NCI-H1930 (cell line): Measurements from ENCODE around the gene DOLPP1.
A peak's percentile ranks its signal among the peaks of the same experiment; 100 is the strongest.
"Not testable (repeated sequence)": the region's sequence is repeated elsewhere in the genome, so short reads cannot be mapped to it uniquely, and the experiment has no call there.

Experiments
- DNase-seq, 2 experiments: peaks; one replicate each; lab custom pipeline; 2025; lab: John Stamatoyannopoulos, UW

DOLPP1 gene

GRCh38 chr9:129080601-129081387, at the start of gene DOLPP1:
Gene DOLPP1 (plus strand): TSS chr9:129081111. CDS start chr9:129081132, 21 bp downstream.
- peak; percentile 97 to 98 for DNase-seq

GRCh38 chr9:129031514-129031913, 49.4 kb upstream of the DOLPP1 start:
- no peak for DNase-seq

GRCh38 chr9:129032541-129033159, 48.3 kb upstream of the DOLPP1 start:
- no peak for DNase-seq

GRCh38 chr9:129033216-129033615, 47.7 kb upstream of the DOLPP1 start:
- no peak for DNase-seq

GRCh38 chr9:129035838-129036237, 45.1 kb upstream of the DOLPP1 start:
- not testable (repeated sequence) for DNase-seq

- peak; percentile 97 to 99 for DNase-seq
Observed at GRCh38 chr9:129036241-129036922, 44.5 kb upstream of the DOLPP1 start, which contains the start of gene MIGA2. Gene MIGA2 (plus strand): TSS chr9:129036626. CDS start chr9:129040595, 3,969 bp downstream.

GRCh38 chr9:129036923-129037766, 43.8 kb upstream of the DOLPP1 start:
- no peak for DNase-seq

- no peak for DNase-seq
Observed at GRCh38 chr9:129037767-129038098, 43.2 kb upstream of the DOLPP1 start.

- DNase-seq, result no peak
Observed at GRCh38 chr9:129038109-129038852, 42.6 kb upstream of the DOLPP1 start.

GRCh38 chr9:129040113-129040643, 40.7 kb upstream of the DOLPP1 start:
- no peak for DNase-seq

GRCh38 chr9:129042016-129042415, 38.9 kb upstream of the DOLPP1 start:
- no peak for DNase-seq

GRCh38 chr9:129052592-129052991, 28.3 kb upstream of the DOLPP1 start:
- DNase-seq, result no peak

GRCh38 chr9:129053020-129053419, 27.9 kb upstream of the DOLPP1 start:
- DNase-seq, result no peak

- DNase-seq, result no peak
Observed at GRCh38 chr9:129054163-129054851, 26.6 kb upstream of the DOLPP1 start.

GRCh38 chr9:129058965-129059795, 21.7 kb upstream of the DOLPP1 start:
- DNase-seq, result no peak

- DNase-seq, result no peak
Observed at GRCh38 chr9:129059796-129060785, 20.8 kb upstream of the DOLPP1 start.

GRCh38 chr9:129060991-129061390, 19.9 kb upstream of the DOLPP1 start:
- DNase-seq, result no peak

GRCh38 chr9:129063061-129063460, 17.9 kb upstream of the DOLPP1 start:
- no peak for DNase-seq
